ENCODE data around the gene TMEM9B. TPM values are rescaled to one million over a fixed set of nuclear protein-coding genes. Genes with fewer than 3 reads are reported as not detected.

Gene TMEM9B
- total RNA-seq, 4 donors from 2014 or later, result 29.4 to 45.3 (median 40.1) TPM

- no peaks in the 10 kb centered on the region for H3K9me3 ChIP-seq
- peaks cover 12 to 18% of the 10 kb centered on the region in 2 donors for H3K4me1 ChIP-seq
- intact Hi-C loops (cut with DNase I; ENCODE audit: low total_unique reads) (no loop called here), in situ Hi-C loops (cut with MboI; ENCODE audit: low sequenced_read_pairs in 4 of 4) (loop anchor here in 1 of 4 donors (25.0 kb wide), 1 partner anchor 230 kb away; the partner anchor contains the start of genes RPL27A and TRIM66)
- peaks cover 0 to 55% of the 10 kb centered on the region in 2 donors for H3K36me3 ChIP-seq
- DNase-seq, result peak in 1 of 2 donors; percentile 36
- H3K27ac ChIP-seq, result peak overlapping the region in 3 of 4 donors; percentile 0 to 46 (median 9)
- H3K4me3 ChIP-seq, result no peak overlapping the region
- no peaks in the 10 kb centered on the region for H3K27me3 ChIP-seq
- TF ChIP-seq CTCF (IDR thresholded peaks at IDR 0.05 in 4 of 5, conservative IDR thresholded peaks at IDR 0.05 in 1 of 5) (no peak), POLR2A (IDR thresholded peaks at IDR 0.05) (no peak)
- ATAC-seq, result peak in 1 of 2 donors; percentile 65
Measured at GRCh38 chr11:8917157-8917825, 47.0 kb downstream of the TMEM9B start.

GRCh38 chr11:8914661-8915018 is 49.6 kb downstream of the TMEM9B start:
- H3K4me1 ChIP-seq, result peaks cover 19 to 31% of the 10 kb centered on the region in 2 donors
- H3K36me3 ChIP-seq, result peaks cover 0 to 30% of the 10 kb centered on the region in 2 donors
- intact Hi-C loops (cut with DNase I; ENCODE audit: low total_unique reads), result loop anchor here (5.0 kb wide), 1 partner anchor 107 kb away; no protein-coding TSS in a partner anchor
- H3K27me3 ChIP-seq, result no peaks in the 10 kb centered on the region
- no peaks in the 10 kb centered on the region for H3K9me3 ChIP-seq
- no peak overlapping the region for H3K27ac ChIP-seq
- ATAC-seq (no peak), DNase-seq (no peak)
- no peak for TF ChIP-seq POLR2A (IDR thresholded peaks at IDR 0.05)
- TF ChIP-seq CTCF (IDR thresholded peaks at IDR 0.05 in 4 of 5, conservative IDR thresholded peaks at IDR 0.05 in 1 of 5), result no peak
- in situ Hi-C loops (cut with MboI; ENCODE audit: low sequenced_read_pairs in 4 of 4), result loop anchor here in 1 of 4 donors (25.0 kb wide), 1 partner anchor 227 kb away; the partner anchor contains the start of genes RPL27A and TRIM66
- no peak overlapping the region for H3K4me3 ChIP-seq

GRCh38 chr11:8913961-8914660 is 50.1 kb downstream of the TMEM9B start:
- TF ChIP-seq POLR2A (IDR thresholded peaks at IDR 0.05) (no peak), CTCF (IDR thresholded peaks at IDR 0.05 in 4 of 5, conservative IDR thresholded peaks at IDR 0.05 in 1 of 5) (peak in 2 of 5 experiments; percentile 16 to 19)
- intact Hi-C loops (cut with DNase I; ENCODE audit: low total_unique reads), result loop anchor here (5.0 kb wide), 1 partner anchor 107 kb away; no protein-coding TSS in a partner anchor
- peaks cover 0 to 25% of the 10 kb centered on the region in 2 donors for H3K36me3 ChIP-seq
- in situ Hi-C loops (cut with MboI; ENCODE audit: low sequenced_read_pairs in 4 of 4), result loop anchor here in 1 of 4 donors (25.0 kb wide), 1 partner anchor 227 kb away; the partner anchor contains the start of genes RPL27A and TRIM66
- no peaks in the 10 kb centered on the region for H3K9me3 ChIP-seq
- DNase-seq (no peak), ATAC-seq (no peak)
- H3K27ac ChIP-seq, result peak overlapping the region; percentile 11 to 38 (median 22)
- peaks cover 19 to 31% of the 10 kb centered on the region in 2 donors for H3K4me1 ChIP-seq
- no peak overlapping the region for H3K4me3 ChIP-seq
- no peaks in the 10 kb centered on the region for H3K27me3 ChIP-seq

GRCh38 chr11:8911029-8911823 is 53.0 kb downstream of the TMEM9B start, which contains the start of gene AKIP1:
Gene AKIP1 (plus strand): TSS chr11:8911189. CDS start chr11:8911450, 261 bp downstream.
- Histone ChIP-seq H3K27me3 (no peaks in the 10 kb centered on the region), H3K27ac (peak within 1 kb of the TSS; percentile 86 to 93 (median 90)), H3K4me1 (peaks cover 10 to 21% of the 10 kb centered on the region in 2 donors), H3K36me3 (peaks cover 0 to 7% of the 10 kb centered on the region in 2 donors), H3K9me3 (no peaks in the 10 kb centered on the region), H3K4me3 (peak within 1 kb of the TSS; percentile 88 to 95 (median 94))
- in situ Hi-C loops (cut with MboI; ENCODE audit: low sequenced_read_pairs in 4 of 4) (loop anchor here in 1 of 4 donors (25.0 kb wide), 1 partner anchor 224 kb away; the partner anchor contains the start of genes RPL27A and TRIM66), intact Hi-C loops (cut with DNase I; ENCODE audit: low total_unique reads) (loop anchor here (2.0 to 5.0 kb wide), 3 partner anchors 54 to 222 kb away; partner anchors contain the start of gene TMEM9B)
- TF ChIP-seq POLR2A (IDR thresholded peaks at IDR 0.05) (peak in 1 of 2 donors; percentile 51), CTCF (IDR thresholded peaks at IDR 0.05 in 4 of 5, conservative IDR thresholded peaks at IDR 0.05 in 1 of 5) (no peak)
- DNase-seq (peak; percentile 89 to 91), ATAC-seq (peak; percentile 93)

Data from gastrocnemius medialis (tissue), 4 donors.